Astrocyte of the hippocampus (primary cell): Measurements from ENCODE around the gene C2CD2.
"Not testable (repeated sequence)": the region's sequence is repeated elsewhere in the genome, so short reads cannot be mapped to it uniquely, and the experiment has no call there.

Experiments
- DNase-seq: peaks from one replicate; pipeline ENCODE4 v3.0.0; 2011; ENCODE audit warnings: low read depth, low spot score

Gene C2CD2

GRCh38 chr21:41953831-41954653 lies at the start of gene C2CD2:
Gene C2CD2 (minus strand): TSS chr21:41954018. CDS start chr21:41953648, 370 bp downstream.
- peak; percentile 84 for DNase-seq

- DNase-seq: no peak
These were observed 49.2 kb upstream of the C2CD2 start for GRCh38 chr21:42003051-42003461.

- peak; percentile 81 for DNase-seq
These were observed 48.7 kb upstream of the C2CD2 start for GRCh38 chr21:42002421-42002958.

- DNase-seq: no peak
These were observed 48.0 kb upstream of the C2CD2 start for GRCh38 chr21:42001781-42002180.

- no peak for DNase-seq
These were observed 47.1 kb upstream of the C2CD2 start for GRCh38 chr21:42000908-42001307.

- no peak for DNase-seq
These were observed 43.8 kb upstream of the C2CD2 start for GRCh38 chr21:41997657-41998056.

GRCh38 chr21:41995577-41995976 lies 41.8 kb upstream of the C2CD2 start:
- DNase-seq: no peak

- not testable (repeated sequence) for DNase-seq
These were observed 40.8 kb upstream of the C2CD2 start for GRCh38 chr21:41994613-41995012.

GRCh38 chr21:41993744-41994143 lies 39.9 kb upstream of the C2CD2 start:
- DNase-seq: peak; percentile 43

- no peak for DNase-seq
These were observed 38.8 kb upstream of the C2CD2 start for GRCh38 chr21:41992576-41992975.

- DNase-seq: no peak
These were observed 37.8 kb upstream of the C2CD2 start for GRCh38 chr21:41991659-41992058.

- DNase-seq: no peak
These were observed 35.9 kb upstream of the C2CD2 start for GRCh38 chr21:41989698-41990097.

GRCh38 chr21:41987310-41987709 lies 33.5 kb upstream of the C2CD2 start:
- DNase-seq: no peak

- DNase-seq: no peak
These were observed 32.0 kb upstream of the C2CD2 start for GRCh38 chr21:41985662-41986416.

GRCh38 chr21:41983229-41983628 lies 29.4 kb upstream of the C2CD2 start:
- DNase-seq: no peak

- DNase-seq: no peak
These were observed 26.7 kb upstream of the C2CD2 start for GRCh38 chr21:41980561-41980960.

- no peak for DNase-seq
These were observed 26.0 kb upstream of the C2CD2 start for GRCh38 chr21:41979751-41980369.

- no peak for DNase-seq
These were observed 25.5 kb upstream of the C2CD2 start for GRCh38 chr21:41979335-41979734.

- DNase-seq: no peak
These were observed 23.5 kb upstream of the C2CD2 start for GRCh38 chr21:41977034-41977950.

GRCh38 chr21:41976611-41977010 lies 22.8 kb upstream of the C2CD2 start:
- DNase-seq: no peak
